HS-5 (cell line): ENCODE measurements around the gene TREH.
"Not testable (repeated sequence)": the region's sequence is repeated elsewhere in the genome, so short reads cannot be mapped to it uniquely, and the experiment has no call there.

ENCODE experiments used
- DNase-seq: peaks from one replicate; pipeline ENCODE4 v3.0.0-alpha.2; 2012; ENCODE audit warnings: low read depth

TREH gene

GRCh38 chr11:118696673-118697226 lies 17.3 kb upstream of the TREH start:
- no peak for DNase-seq

GRCh38 chr11:118694771-118695170 lies 15.3 kb upstream of the TREH start:
- DNase-seq: no peak

- no peak for DNase-seq
Observed at GRCh38 chr11:118694185-118694584, 14.7 kb upstream of the TREH start.

DNA sequence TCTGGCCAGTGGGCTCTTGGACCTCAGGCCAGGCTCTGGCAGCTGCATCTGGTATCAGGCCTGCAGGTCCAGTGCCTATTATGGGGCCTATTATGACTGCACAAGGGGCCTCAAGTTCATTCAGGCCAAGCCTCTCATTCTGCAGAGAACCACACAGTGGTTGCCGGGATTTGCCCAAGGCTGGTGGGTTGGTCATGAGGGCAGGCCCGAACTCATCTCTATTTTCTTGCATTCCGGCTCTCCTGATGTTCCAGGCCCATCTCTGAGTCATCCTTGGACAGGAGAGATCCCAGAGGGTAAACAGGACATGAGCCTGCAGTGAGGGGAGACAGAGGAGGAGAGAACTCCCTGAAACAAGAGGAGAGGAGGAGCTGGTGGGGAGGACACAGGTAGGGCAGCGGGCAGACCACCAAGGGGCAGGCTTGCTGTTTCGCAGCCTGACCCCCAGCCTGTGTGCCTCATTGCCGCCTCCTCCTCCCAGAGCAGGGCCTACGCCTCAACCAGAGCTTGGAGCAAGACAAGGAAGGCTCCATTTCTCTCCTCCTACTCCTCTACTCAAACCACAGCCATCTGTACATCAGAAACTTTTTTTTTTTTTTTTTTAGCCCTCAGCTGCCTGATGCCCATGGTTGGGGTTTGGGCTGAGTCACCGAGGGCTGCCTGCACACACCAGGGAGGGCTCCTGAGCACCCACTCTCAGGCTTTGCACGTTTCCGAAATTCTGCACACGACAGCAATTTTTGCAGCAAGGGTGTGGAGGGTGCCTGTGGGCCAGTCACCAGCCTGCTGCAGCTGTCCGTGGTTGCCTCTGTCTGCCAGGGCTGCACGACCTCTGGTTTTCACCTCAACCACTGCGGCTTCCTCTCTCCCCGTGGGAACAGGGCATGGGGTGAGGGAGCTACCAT lies 12.7 kb upstream of the TREH start:
- DNase-seq: no peak

DNA sequence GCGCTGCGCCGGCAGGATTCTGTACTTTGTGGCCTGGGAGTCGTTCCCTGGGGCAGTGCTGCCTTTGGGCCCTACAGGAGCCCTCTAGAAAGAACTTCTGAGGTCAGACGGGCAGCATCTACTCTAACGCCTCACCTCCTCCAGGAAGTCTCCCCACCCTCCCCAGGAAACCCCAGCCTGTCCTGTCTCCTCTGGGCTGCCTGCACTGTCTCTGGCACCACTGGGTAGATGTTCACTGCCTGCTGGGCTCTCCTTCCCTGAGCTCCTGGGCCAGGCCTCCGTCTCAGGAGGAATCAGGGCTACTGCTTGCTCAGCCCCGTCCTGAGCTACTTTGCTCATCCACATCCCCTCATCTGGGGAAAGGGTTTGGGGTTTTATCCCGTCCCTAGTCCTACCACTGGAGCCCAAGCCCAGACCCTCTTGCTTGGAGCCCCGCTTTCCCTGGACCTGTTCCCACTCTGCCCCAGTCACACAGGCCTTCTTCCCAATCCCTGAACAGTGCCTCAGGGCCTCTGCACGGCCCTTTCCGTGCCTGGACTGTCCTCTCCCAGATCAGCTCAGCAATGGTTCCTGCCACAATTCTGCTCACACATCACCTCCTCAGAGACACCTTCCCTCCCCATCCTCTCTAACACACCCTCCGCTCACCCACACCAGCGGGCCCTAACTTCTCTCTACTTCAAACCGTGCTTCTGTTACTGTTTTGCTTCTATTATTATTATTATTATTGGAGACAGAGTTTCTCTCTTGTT lies 11.3 kb upstream of the TREH start:
- DNase-seq: no peak

DNA sequence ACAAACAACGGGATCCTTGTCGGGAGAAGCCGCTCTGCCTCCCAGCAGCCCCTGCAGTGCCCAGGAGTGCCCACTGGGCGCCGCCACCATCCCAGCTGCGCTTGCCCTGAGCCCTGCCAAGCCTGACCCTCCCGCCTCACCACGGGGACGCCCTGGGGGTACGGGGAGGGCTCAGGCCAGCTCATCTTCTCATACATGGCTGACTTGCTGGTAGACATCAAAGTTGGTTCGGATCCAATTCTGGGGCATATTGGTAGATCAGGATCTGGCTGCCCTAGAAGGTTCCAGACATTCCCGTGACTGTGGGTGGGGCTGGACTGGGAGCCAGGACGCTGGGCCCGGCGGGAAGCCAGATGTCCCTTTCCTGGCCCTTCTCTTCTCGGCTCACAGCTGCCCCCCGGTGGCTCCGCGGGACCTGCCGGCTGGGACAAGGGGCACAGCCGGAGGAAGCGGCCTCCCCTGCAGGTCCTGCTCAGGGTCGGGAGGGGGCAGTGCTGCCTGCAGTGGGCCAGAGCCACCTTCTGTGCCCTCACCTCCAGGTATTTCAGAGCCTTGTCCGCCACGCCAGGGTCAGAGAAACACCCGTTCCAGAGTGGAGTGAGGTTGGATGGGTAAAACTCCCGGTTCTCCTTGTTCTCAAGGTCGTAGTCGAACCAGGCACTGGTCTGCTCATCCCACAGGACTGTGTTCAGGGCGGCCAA lies 10.6 kb upstream of the TREH start:
- peak; percentile 70 for DNase-seq

GRCh38 chr11:118689503-118689851 lies 10.0 kb upstream of the TREH start:
- DNase-seq: no peak

DNA sequence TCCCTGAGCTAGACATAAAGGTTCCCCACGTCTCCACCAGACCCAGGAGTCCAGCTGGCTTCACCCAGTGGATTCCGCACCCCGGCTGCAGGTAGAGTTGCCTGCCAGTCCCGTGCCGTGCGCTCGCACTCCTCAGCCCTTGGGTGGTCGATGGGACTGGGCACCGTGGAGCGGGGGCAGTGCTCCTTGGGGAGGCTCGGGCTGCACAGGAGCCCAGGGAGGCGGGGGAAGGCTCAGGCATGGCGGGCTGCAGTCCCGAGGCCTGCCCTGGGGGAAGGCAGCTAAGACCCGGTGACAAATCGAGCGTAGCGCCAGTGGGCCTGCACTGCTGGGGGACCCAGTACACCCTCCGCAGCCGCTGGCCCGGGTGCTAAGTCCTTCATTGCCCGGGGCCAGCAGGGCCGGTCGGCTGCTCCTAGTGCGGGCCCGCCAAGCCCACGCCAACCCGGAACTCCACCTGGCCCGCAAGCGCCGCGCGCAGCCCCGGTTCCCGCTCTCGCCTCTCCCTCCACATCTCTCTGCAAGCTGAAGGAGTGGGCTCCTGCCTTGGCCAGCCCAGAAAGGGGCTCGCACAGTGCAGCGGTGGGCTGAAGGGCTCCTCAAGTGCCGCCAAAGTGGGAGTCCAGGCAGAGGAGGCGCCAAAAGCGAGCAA lies 9.5 kb upstream of the TREH start:
- DNase-seq: no peak

DNA sequence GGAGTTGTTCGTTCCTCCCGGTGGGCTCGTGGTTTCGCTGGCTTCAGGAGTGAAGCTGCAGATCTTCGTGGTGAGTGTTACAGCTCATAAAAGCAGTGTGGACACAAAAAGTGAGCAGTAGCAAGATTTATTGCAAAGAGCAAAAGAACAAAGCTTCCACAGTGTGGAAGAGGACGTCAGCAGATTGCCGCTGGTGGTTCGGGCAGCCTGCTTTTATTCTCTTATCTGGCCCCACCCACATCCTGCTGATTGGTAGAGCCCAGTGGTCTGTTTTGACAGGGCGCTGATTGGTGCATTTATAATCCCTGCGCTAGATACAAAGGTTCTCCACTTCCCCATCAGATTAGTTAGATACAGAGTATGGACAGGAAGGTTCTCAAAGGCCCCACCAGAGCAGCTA lies 8.9 kb upstream of the TREH start:
- DNase-seq: not testable (repeated sequence)

DNA sequence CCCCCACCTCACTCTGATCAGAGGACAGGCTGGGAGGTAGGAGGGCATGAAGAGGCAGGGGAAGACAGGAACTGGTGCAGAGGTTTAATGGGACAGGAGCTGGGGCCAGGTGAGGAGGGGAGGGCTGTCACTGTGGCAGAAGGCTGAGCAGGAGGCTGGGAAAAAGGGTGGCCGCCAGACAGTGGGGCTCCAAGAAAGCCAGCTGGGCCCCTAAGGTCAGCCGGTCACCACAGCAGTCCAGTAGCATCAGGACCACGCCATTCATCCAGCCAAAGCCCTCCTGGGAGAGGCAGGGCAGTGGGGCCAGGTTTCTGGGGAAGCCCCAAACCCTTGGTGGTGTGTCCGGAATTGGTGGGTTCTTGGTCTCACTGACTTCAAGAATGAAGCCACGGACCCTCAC lies 8.5 kb upstream of the TREH start:
- no peak for DNase-seq

DNA sequence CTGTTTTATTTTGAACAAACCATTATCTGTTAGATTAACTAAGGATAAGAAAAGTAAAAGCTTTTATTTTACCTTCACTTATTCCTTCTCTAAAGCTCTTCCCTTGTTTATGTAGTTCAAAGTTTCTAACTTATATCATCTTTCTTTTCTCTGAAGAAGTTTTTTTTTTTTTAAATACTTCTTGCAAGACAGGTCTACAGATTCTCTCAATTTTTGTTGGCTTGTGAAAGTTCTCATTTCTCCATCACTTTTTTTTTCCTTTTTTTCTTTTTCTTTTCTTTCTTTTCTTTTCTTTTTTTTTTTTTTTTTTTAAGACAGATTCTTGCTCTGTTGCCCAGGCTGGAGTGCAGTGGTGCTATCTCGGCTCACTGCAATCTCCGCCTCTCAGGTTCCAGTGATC lies 4.7 kb upstream of the TREH start:
- no peak for DNase-seq

- DNase-seq: not testable (repeated sequence)
Observed at GRCh38 chr11:118682939-118683338, 3.5 kb upstream of the TREH start.

GRCh38 chr11:118682372-118682771 lies 2.9 kb upstream of the TREH start:
- no peak for DNase-seq

DNA sequence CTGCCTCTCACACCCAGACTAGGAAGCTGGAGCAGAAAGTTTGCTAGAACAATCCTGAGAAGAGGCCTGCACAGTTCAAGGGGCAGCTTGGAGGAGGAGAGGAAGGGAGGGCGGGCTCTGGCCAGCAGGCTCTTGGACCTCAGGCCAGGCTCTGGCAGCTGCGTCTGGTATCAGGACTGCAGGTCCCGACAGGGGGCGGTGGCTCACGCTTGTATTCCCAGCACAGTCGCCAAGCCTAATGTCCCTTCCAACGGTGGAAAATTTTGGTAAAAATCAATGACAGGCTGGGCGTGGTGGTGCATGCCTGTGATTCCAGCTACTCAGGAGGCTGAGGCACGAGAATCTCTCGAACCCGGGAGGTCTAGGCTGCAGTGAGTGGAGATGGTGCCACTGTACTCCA lies 542 bp downstream of the TREH start:
- not testable (repeated sequence) for DNase-seq

DNA sequence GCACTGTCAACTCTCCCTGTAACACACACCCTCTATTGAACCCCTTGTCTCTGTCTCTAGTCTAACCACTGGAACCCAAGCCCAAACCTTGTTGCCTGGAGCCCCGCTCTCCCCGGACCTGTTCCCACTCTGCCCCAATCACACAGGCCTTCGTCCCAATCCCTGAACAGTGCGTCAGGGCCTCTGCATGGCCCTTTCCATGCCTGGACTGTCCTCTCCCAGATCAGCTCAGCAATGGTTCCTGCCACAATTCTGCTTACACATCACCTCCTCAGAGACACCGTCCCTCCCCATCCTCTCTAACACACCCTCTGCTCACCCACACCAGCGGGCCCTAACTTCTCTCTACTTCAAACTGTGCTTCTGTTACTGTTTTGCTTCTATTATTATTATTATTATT lies 1.5 kb downstream of the TREH start:
- DNase-seq: no peak

DNA sequence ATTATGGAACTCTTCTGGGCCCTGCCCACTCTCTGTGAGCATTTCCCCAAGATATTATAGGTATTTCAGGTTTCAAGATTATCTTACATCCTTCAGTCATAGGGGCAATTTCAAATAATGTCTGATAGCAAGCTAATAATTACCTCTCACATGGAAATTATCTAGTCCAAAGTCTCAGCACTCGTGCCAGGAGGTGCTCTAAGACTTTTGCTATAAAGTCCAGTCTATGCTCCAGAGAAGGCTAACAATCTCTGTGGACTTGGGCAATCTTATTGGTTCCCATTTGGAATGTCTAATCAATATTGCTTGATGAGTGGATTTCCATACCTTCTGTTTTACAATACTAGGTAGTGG lies 5.4 kb downstream of the TREH start:
- no peak for DNase-seq

DNA sequence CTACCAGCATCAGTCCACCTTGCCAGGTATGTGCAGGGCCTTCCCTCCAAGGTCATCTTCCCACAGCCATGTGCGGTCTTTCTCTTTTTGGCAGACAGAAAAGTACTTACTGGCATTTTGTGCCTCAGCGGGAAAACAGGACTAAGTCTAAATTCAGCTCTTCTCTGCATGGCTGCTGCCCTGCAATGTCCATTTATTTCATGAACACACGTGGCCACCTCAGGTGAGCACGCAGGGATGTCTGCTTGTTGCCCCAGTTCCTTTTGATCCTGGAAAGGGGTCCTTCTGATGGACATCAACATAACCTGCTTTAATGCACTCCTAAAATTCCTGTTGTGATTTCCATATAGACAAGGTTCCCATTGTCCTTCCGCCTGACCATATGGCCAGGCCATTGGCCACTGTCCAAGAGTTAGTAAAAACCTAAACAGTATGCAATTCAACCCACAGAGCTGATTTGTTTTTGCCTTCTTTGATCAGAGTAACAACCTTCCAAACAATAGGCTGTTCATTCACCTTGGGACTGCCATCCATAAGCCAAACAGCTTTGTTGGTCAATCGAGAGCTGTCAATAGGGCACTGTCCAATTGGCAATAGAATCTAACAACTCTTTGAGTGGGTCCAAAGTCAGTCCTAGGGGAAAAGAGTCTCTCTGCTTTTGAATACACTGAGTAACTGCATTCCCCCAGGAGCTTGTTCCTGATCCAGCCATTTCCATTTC lies 5.9 kb downstream of the TREH start:
- DNase-seq: no peak

DNA sequence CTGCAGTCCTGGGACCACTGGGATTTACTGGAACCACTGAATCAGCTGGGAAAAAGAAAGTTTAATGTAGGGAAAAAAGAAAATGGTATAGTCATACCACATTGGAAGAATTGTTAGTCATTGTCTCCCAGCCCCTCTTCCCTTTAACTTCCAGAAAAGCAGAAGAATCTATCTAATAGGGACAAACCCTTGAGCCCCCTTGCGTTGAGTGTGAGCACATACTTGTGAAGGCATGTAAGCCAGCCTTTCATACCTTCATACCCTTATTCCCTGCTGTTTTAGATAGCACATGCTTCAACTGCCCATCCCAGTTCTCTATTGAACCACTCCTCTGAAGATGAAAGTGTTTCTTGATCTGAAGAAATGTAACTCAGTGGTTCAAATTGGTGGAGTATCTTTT lies 6.6 kb downstream of the TREH start:
- no peak for DNase-seq

DNA sequence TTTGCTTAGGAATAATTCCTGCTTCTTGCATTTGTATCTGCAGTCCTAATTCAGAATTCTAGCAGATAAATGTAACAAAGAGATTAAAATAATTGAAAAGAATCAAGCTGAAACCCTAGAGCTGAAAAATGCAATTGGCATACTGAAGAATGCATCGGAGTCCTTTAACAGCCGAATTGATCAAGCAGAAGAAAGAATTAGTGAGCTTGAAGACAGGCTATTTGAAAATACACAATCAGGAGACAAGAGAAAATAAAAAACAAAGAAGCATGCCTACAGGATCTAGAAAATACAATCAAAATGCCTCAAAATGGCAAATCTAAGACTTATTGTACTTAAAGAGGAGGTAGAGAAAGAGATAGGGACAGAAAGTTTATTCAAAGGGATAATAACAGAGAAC lies 8.2 kb downstream of the TREH start:
- DNase-seq: no peak

DNA sequence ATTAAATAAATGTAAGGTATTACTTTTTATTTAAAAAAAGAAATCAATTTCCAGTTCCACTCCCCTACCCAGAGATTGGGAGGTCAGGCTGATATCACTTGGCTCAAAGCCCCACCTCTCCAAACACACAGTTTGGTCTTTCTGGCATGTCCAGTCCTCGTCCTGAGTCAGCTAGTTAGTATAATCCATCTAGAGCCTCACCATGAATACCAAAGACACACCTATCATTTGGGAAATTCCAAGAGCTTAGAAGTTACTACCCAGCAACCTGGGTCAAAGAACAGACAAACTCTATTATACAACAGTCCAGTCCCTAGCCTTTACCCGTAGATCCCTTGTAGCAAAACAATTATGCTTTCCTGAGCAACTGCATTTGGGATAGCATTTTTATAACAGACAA lies 9.4 kb downstream of the TREH start:
- DNase-seq: no peak

DNA sequence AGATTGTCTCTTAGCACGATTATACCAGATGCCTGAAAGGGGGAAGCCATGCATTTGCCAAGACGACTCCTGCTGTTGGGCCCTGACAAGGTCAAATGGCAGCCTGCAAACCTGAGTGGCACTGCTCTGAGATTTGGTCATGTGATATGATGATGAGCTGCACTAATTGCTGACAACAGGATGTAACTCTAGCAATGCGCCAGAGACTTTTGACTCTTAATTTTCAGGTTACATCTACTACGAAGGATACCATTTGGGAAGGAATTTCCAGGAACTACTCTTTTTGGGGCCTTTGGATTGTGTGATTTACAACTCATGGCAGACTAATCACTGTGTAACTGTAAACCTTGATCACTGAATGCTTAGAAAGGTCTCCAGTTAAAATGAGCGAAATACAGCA lies 13.1 kb downstream of the TREH start:
- DNase-seq: no peak

GRCh38 chr11:118663902-118664301 lies 15.5 kb downstream of the TREH start:
- no peak for DNase-seq
